ENCODE results near the gene SPATS2.

The SPATS2 gene

DNA sequence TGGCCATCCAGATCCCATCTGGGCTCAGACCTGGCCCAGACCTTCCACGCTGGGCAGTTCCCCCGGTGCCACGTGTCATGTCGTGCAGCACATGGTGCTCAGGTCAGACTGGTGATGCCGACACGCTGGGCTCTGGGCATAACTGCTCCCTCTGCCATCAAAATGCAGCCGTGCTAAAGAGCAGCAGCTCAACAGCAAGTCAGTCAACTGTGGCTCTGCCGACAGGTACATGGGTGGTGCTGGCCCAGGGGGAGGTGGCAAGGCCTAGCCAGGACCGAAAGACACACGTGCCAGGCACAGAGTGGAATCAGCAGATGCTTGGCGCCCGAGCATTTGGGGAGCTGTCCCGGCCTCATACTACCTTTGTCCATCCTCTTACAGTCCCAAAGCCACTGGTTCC, 199.1 kb downstream of the SPATS2 start:
- in situ Hi-C loops (cut with HindIII; ENCODE audit: low pct_ligation_motif_present, low sequenced_read_pairs): no loop called here
- no peak overlapping the region for H3K4me3 ChIP-seq (ENCODE audit: low read depth, low read length)

DNA sequence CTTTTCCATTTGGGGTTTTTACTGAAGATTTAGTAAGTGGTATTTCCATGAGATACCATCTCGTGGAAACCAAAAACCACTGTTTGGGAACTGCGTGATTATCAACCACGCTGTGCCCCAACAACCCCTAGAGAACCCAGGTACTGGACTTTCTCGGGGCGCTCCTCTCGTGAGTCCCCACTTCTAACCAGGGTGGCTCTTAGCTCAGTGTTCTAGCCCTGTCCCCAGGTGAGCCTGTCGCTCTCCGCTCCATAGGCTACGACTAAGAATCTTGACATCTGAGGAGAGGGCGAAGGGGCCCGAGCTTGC, 200.0 kb downstream of the SPATS2 start:
- H3K27me3 ChIP-seq (replicated peaks): no peaks in the 10 kb centered on the region
- H3K36me3 ChIP-seq (replicated peaks): peaks cover 27% of the 10 kb centered on the region
- TF ChIP-seq, protein P1, sequence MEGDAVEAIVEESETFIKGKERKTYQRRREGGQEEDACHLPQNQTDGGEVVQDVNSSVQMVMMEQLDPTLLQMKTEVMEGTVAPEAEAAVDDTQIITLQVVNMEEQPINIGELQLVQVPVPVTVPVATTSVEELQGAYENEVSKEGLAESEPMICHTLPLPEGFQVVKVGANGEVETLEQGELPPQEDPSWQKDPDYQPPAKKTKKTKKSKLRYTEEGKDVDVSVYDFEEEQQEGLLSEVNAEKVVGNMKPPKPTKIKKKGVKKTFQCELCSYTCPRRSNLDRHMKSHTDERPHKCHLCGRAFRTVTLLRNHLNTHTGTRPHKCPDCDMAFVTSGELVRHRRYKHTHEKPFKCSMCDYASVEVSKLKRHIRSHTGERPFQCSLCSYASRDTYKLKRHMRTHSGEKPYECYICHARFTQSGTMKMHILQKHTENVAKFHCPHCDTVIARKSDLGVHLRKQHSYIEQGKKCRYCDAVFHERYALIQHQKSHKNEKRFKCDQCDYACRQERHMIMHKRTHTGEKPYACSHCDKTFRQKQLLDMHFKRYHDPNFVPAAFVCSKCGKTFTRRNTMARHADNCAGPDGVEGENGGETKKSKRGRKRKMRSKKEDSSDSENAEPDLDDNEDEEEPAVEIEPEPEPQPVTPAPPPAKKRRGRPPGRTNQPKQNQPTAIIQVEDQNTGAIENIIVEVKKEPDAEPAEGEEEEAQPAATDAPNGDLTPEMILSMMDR (IDR thresholded peaks at IDR 0.05; ENCODE audit: low read depth, low read length, missing control alignments): no peak
- DNase-seq: no peak
- in situ Hi-C loops (cut with HindIII; ENCODE audit: low pct_ligation_motif_present, low sequenced_read_pairs): no loop called here
- H3K4me3 ChIP-seq (ENCODE audit: low read depth, low read length): peak overlapping the region; percentile 80
- peak overlapping the region; percentile 92 for H3K27ac ChIP-seq

More for the DNA sequence above, 199.1 kb downstream of the SPATS2 start:
- DNase-seq: no peak
- TF ChIP-seq, protein P1 (IDR thresholded peaks at IDR 0.05; ENCODE audit: low read depth, low read length, missing control alignments): no peak
- peaks cover 35% of the 10 kb centered on the region for H3K36me3 ChIP-seq (replicated peaks)
- H3K27me3 ChIP-seq (replicated peaks): no peaks in the 10 kb centered on the region
- H3K27ac ChIP-seq: no peak overlapping the region

DNA sequence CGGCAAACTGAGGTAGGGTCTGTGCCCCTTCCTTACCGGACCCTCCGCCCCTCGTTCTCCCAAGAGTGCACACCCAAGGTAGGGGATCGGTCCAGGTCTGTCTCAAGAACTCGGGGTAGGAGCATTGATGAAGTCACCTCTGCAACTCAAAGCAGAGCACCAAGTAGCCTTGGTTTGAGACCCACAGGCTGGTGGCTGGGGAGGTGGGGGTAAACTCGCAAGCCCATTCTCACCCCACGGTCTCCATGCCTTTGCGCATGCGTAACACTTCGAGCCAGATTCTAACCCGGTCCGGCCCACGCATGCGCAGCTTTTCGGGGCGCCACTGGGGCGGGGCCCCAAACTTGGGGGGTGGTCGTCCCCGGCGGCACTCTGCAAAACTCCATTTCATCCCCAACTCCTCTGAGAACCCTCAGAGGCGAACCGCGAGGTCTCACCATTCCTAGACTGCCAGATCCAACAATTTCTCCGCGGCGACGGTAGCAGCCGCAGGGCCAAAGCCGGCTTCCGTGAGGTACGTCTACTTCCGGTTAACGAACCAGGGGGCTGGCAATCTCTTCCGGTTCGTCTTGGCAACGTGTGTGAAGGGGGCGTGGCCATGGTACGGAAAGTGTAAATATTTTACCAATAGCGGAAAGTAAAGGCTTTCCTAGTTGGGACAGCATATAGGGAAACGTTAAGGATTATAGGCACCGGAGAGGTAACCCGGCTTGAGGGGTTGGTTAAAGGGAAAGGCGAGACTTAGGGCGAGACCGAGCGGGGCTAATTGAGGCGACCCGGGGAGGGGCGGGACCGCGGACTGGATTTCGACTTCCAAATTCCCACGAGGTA, 200.6 kb downstream of the SPATS2 start, which contains the start of gene MCRS1:
MCRS1 (minus strand) TSS at position 532 of the 831 bp plus-strand sequence. CDS start 1,411 bp downstream, outside the sequence.
- peak; percentile 86 for DNase-seq
- Histone ChIP-seq H3K36me3 (replicated peaks) (peaks cover 21% of the 10 kb centered on the region), H3K4me3 (ENCODE audit: low read depth, low read length) (peak within 1 kb of the TSS; percentile 80), H3K27ac (peak within 1 kb of the TSS; percentile 92), H3K27me3 (replicated peaks) (no peaks in the 10 kb centered on the region)
- TF ChIP-seq, protein P1 (IDR thresholded peaks at IDR 0.05; ENCODE audit: low read depth, low read length, missing control alignments): no peak
- in situ Hi-C loops (cut with HindIII; ENCODE audit: low pct_ligation_motif_present, low sequenced_read_pairs): no loop called here

DNA sequence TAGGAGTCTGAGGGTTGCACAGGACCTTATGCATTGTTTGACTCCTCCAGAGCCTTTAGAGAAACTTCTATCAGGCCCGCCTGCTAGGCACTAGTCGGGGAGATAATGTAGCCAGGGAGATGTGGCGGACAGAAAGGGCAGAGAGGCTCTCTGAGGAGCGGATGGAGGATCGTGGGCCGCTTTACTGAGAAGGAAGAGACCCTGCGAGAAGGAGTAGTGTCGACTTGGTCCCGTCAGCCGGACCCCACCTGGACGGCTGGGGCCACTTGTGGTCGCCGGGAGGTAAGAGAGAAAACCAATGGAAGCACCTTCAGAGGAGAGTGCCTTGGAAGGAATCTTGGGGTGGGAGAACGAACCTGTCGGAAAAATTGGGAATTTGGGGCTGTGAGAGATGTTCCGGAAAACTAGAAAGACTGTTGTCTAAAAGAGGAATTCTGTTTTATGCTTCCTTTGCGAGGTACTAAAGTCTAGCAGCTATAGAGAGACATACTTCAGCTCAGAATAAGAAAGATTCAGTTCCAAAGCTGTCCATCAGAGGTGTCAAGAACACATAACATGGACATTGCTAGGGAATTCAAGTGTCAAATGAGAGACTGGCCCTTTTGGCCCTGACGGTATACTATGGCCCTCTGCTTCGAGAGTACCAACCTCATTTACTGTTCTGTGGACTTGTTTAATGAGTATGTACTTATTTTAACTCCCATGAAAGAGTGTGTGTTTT, 201.3 kb downstream of the SPATS2 start:
- DNase-seq: no peak
- H3K27ac ChIP-seq: peak overlapping the region; percentile 92
- H3K4me3 ChIP-seq (ENCODE audit: low read depth, low read length): peak overlapping the region; percentile 80
- H3K27me3 ChIP-seq (replicated peaks): no peaks in the 10 kb centered on the region
- in situ Hi-C loops (cut with HindIII; ENCODE audit: low pct_ligation_motif_present, low sequenced_read_pairs): no loop called here
- TF ChIP-seq, protein P1 (IDR thresholded peaks at IDR 0.05; ENCODE audit: low read depth, low read length, missing control alignments): no peak
- H3K36me3 ChIP-seq (replicated peaks): peaks cover 15% of the 10 kb centered on the region

All from brain microvascular endothelial cell (primary cell).